Stimulated activated CD8-positive, alpha-beta memory T cell treated with anti-CD3 and anti-CD28 coated beads, Interleukin-2, amount 100 ng/mL, for 48 hours (primary cell): ENCODE results near the gene CACFD1.

Source experiments
- DNase-seq, 2 donors: peaks; one replicate each; pipeline ENCODE4 v3.0.0-alpha.2; 2020; ENCODE audit warnings: low read depth in 2 of 2

Gene CACFD1

DNA sequence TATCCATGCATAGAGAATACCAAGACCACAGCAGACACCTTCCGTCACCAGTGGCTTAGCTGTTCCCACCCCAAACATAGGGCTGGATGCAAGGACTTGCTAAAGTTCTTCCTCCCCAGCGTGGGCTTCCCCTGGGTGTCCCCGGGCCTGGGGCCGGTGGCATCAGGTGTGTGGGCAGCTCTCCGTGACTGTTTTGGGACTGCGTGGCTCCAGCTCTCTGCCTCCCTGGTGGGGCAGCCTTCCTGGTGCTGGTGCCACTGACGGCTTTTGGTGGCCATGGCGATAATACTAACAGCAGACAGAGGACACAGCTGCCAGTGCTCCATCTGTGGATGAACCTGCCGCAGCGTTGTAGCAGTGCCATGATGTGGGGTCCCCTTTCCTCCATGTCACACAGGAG, 4.9 kb downstream of the CACFD1 start:
- DNase-seq = no peak

DNA sequence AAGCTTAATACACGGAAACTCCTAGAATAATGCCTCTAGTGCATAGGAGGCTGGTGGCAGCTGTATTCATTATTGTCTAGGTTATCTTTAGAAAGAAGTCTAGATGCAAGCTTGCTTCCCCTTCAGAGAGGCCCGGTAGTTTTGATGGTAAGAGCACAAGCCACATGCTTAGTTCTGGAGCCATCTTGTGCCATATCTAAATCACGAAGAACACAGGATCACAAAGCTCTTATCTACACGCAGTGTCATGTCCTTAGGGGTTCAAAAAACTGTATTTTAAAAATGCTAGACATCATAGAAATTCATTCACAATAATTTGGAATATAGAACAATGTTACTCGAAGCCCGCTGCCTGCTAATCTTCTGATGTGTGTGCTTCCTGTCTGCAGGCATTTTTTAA, 6.2 kb downstream of the CACFD1 start:
- no peak for DNase-seq

DNA sequence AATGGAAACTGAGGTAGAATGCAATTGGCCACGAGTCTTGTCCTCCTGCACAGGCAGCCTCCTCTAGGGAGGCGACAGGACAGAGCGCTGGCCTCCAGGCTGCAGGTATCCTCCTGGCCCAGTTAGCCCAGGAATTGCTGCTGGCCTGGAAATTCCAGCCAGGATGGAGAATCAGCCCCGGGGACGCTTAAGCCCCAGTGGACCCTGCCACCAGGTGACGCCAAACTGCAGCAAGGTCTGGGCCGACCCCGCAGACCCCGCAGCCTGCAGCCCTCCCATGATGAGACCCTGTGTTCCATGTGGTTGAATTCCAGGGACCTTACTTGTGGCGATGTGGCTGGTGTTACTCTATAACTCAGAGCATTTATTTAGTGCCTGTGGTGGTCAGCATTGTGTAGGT, 7.3 kb downstream of the CACFD1 start:
- no peak for DNase-seq

DNA sequence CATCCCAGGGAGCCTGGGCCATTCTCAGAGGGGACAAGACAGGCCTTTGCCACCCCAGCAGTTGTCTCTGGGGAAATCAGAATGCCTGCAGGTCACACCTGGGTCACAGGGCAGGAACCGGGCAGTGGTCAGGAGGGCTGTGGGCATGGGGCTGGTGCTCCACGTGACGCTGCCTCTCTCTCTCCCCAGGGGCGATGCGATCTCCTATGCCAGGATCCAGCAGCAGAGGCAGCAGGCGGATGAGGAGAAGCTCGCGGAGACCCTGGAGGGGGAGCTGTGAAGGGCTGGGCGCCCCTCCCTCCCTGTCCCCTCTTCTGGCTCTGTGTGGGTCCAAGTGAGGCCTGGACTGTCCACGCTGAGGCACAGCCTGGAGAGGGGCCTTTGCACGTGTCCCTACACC, 8.6 kb downstream of the CACFD1 start:
- DNase-seq = no peak

DNA sequence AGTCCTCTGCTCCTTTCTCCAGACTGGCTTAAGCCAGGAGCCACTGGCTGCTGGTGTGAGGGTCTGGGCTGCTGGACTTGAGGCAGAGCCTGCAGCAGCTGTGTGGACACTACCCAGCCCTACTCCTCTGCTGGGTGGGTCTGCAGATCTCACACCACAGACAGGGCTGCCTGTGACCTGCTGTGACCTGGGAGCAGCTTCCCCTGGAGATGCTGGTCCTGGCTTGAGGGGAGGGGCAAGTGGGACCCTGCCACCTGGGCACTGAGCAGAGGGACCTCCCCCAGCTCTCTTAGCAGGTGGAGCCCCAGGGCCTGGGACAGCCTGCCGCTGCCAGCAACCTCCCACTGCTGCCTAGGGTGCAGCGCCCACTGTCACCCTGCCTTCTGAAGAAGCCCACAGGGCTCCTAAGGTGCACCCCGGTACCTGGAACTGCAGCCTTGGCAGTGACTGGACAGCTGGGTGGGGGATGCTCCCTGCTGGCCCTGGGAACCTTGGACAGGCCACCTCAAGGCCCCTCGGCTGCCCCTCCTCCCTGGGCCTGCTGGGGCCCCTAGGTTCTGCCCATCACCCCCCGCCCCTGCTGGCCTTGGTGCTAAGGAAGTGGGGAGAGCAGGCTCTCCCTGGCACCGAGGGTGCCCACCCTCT, 9.1 kb downstream of the CACFD1 start:
- DNase-seq = no peak

DNA sequence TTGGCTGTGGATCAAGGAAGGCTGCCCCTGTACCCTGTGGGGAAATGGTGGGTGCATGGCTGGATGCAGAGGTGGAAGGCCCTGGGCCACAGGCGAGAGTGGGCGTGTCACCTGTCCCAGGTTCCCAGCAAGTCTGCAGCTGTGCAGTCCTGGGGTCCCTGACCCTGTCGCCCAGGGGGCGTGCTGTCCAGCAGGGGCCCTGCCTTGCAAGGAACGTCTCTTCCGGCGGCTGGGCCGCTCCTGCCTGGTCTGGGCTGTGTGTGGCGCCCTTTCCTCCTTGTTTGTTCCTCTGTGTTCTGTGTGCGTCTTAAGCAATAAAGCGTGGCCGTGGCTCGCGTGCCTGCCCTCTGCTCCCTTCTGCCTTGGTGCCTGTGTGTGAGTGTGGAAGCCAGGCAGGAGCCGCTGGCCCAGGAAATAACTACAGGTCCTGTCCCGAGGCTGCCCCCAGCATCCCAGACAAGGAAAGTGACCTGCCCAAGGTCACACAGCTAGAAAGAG, 10.7 kb downstream of the CACFD1 start:
- no peak for DNase-seq

DNA sequence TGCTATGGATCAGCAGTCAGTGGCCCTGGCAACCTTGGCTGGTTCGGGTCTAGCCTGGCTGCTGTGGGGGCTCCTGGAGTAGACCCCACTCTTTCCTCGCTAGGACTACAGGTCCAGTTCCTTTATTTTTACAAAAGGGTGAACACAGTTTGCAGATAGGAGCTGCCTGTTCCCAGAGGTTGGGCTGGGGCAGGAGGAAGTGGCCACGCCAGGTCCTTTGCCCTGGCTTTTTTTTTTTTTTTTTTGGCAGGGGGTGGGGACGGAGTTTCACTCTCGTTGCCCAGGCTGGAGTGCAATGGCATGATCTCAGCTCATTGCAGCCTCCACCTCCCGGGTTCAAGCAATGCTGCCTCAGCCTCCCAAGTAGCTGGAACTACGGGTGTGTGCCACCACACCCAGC, 11.2 kb downstream of the CACFD1 start:
- DNase-seq = no peak

DNA sequence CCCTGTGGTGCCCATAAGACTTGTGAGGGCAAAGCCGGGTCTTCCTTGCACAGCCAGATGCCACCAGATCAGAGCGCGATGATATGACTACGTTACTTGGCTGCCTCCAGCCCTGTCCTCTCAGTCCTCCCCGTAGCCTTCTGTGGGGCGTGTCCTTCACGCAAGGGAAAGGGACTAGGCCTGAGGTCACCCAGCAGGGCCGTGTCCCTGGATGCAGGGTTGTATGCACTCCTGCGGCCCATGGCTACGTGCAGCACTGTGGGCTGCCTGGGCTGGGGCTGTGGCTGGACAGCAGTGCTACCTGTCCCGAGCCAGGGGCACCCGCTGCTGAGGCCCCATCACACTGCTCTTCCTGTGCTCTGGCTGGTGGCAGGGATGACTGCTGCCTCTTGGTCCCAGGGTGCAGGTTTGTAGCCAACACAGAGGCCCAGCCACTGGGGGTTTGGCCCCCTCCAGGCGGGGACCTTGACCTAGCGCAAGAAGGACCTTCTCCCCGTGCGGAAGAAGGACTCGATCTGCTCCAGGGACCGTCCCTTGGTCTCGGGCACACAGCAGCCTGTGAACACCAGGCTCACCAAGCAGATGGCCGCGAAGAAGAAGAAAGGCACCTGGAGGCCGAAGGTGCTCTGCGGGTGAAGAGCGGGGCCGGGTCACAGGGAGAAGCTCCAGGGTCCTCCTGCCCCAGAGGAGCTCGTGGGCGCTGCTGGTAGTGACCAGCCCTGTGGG, 11.9 kb downstream of the CACFD1 start:
- DNase-seq = no peak

DNA sequence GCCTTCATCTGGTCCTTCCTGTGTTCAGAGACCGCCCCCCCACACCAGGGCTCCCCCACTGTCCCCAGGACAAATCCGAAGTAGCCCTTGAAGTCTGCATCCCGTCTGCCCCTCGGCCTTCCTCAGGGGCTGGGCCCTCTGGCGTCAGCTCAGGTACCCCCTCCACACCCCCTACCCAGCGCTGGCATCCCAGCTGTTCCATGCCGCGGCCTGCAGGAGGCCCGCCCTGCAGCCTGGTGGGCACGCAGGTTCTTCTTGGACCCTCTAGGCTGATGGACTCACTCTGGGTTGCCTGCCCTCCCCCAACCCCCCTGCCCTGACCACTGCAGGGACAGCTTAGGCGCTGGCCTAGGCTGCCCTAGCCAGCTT, 12.5 kb downstream of the CACFD1 start:
- DNase-seq = no peak

DNA sequence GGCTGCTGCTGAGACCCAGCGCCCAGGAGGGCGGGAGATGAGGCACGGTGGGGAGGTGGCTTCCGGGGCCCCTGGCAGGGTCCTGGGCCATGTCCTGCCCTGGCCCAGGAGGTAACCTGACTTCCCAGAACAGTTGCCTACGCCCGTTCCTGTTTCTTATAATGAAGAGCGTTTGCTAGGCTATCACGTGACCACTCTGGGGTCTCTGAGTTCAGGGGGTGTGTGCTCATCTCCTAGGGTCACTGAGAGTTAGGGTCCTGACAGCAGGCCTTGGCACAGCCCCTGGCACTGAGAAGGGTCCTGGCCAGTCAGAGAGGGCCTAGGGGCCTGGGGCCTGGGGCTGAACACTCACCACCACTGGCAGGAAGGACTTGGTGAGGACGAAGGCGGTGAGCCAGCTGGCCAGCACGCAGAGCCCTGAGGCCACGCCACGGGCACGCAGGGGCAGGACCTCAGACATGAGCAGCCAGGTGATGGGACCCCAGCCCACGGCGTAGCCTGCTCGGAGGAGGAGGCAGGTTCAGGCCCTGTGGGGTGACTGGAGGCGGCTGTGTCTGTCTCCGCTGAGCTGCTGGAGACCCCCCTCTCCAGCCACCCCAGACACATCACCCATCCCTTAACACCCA, 13.1 kb downstream of the CACFD1 start:
- DNase-seq = no peak

DNA sequence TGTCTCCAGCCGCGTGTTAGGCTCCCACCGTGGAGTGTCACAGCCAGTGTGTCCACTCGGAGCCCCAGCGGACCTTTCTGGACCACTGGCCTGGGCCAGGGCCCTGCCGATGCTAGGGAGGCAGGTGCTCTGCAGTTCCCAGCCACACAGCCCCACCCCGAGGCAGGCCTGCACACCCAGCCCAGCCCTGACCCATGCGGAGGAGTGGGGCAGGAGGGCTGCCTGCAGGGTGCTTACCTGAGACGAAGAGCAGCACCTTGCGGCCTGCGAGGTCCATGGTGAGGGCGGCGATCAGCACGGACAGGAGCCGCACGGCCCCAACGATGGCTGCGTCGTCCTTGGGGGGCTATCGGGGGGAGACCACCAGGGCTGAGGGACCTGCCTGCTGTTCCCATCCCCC, 14.0 kb downstream of the CACFD1 start:
- DNase-seq = no peak

DNA sequence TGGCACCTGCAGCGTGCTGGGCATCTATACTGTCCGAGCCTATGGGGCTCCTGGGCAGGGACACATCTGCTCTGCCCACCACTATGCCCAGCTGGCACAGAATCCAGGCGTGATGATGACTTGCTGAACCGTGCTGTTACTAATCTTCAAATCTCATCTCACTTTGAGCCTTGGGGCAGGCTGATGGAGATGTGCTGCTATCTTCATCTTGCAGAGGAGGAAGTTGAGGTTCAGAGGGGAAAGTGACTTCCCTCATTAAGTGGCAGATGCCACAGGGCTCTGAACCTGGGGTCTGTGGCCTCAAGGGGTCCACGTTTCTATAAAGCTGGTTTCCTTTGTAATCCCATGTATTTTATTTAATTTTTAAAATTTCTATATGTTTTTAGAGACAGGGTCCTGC, 14.4 kb downstream of the CACFD1 start:
- no peak for DNase-seq

DNA sequence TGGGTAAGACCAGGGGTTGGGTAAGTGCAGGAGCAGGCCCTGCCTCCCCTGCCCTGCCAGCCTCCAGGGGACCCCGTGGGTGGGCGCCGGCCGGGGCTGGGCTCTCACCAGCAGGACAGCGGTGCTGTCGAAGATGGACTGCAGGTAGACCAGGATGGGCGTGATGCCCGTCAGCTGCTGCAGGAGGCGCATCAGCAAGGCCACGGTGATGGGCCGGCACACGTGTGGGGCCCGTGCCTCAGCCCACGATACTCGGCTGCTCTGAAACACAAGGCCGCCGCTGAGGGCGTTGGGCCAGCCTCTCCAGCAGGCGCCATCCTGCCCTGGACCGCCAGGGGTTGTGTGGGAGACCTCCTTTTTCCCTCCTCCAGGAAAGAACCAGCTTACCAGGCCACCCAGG, 15.1 kb downstream of the CACFD1 start:
- no peak for DNase-seq

DNA sequence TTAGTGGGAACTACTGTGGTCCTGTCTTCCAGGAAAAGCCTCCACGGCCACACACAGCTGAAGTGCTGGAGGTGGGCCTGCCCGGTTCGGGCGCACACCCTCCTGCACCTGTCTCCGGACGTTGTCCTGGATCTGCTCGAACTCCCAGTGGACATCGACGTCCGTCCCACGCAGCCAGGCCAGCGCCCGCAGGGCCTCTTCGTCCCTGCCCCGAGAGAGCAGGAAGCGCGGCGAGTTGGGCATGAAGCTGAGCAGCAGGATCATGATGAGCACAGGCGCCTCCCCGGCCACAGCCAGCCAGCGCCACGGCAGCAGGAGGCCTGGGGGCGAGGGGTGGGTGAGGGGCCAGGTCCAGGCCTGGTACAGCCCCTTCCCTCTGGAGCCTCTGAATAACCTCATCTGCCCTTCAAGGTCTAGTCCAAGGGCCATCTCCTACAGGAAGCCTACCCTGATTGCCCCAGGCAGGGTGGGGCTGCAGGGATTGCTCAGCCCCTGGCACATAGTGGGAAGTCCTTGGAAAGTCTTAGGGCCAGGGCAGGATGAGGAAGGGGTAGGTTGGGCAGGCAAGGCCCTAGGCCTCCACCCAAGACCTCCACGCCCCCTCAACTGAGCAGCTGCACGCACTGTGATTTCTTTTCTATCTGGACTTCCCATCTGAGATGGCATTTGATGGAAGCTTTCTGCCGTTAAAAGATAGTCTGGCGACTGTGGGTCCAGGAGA, 15.7 kb downstream of the CACFD1 start:
- DNase-seq = no peak

DNA sequence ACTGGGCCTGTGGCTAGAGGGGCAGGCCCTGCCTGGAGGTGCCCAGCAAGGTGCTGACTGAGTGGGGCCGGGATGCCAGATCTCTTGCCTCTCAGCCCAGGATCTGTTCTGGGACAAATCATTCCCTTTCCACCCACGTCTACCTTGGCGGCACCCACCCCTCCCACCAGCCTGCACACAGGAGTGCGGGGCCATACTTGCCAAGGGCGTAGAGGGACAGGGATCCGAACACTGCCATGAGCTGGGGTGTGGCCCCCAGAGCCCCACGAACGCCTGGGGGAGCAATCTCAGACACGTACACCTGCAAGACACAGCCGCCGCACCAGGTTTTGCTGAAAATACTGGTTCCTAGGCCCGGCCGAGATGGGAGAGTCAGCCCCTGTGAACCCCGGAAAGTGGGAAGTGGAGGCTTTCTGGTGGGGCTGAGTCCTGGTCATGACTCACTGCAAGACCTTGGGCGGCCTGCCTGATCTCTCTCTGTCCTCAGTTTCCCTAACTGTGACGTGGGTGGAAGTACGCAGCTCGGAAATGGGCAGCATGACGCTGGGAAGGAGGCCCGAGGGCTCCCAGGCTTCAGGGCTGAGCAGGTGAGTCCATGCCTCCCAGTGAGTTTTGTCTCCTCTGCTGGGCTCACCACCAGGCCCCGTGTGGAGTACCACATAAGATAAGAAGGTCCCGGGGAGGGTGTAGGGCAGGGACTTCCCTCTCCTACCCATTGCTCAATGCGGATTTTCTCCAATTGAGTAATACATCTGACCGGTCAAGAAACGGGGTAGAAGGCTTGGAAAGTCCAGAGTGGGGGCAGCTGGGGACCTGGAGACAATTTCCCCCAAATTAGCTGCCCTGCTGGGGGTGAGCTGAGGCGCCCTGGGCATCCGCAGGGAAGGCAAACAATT, 16.5 kb downstream of the CACFD1 start:
- no peak for DNase-seq

DNA sequence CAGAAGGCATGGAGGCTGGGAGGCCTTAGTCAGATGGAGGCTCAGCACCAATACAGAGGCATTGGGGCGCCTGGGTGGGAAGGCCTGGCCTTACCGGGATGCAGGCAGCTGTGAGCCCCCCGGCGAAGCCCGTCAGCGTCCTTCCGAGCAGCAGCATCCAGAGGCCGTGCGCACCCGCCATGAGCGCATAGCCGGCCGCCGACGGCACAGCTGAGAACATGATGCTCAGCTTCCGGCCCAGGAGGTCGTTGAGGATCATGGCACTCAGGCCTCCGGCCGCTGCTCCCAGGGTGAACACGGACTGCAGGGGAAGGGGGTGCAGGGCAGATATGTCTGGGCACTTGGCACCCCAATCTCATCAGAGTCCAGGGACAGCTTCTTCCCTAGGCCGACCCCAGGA, 17.2 kb downstream of the CACFD1 start:
- no peak for DNase-seq

DNA sequence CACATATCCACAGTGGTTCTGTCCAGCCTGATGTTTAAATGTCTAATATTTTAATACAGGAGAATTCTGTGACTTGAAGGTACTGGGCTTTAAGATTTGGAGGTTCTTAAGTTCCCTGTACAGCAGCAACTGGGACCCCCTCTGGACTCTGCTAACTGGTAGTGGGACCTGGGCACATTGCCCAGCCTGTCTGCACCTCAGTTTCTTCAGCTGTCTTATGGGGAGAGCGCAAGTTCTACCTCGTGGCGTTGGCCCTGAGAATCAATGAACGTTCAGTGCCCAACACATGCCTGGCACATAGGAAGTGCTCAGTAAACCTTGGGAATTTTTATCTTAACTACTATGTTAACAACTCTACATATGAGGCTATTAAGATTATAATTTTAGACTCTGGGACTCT, 17.7 kb downstream of the CACFD1 start:
- no peak for DNase-seq

DNA sequence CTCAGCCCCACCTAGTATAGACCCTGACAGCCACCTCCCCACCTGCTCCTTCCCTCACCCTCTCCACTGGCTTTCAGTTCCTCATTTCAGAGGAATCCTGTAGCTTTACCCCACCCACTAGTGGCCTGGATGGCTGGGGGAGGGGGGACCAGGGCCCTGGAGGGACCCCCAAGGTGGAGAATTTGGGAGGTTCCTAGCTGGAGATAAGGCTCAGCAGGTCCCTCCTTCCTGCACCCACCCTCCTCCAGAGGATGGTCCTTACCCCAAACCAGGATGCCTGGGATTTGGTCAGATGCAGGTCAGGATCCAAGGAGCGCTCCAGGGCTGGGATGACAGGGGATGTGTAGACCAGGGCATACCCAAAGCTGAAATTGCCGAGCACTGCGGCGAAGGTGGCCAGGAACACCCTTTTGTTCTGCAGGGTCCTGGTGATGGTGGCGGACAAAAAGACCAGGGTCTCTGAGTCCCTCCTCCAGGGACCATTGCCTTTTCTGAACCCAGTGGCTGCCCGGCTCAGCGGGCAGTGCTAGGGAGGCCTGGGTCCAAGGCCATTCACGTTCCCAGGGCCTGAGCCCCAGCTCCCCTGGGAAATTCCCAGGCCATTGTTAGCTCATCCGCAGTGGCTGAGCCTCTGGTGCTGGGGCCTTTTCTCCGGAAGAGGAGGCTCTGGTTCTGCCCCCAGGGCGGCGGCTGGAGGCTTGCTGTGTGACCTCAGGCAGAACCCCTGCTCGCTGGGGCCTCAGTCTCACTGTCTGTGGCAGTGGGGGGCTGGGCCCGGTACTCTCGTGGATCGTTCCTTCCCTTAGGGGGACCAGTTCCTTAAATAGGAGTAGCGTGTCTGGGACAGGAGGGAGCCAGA, 18.4 kb downstream of the CACFD1 start:
- peak in 1 of 2 donors; percentile 13 for DNase-seq

DNA sequence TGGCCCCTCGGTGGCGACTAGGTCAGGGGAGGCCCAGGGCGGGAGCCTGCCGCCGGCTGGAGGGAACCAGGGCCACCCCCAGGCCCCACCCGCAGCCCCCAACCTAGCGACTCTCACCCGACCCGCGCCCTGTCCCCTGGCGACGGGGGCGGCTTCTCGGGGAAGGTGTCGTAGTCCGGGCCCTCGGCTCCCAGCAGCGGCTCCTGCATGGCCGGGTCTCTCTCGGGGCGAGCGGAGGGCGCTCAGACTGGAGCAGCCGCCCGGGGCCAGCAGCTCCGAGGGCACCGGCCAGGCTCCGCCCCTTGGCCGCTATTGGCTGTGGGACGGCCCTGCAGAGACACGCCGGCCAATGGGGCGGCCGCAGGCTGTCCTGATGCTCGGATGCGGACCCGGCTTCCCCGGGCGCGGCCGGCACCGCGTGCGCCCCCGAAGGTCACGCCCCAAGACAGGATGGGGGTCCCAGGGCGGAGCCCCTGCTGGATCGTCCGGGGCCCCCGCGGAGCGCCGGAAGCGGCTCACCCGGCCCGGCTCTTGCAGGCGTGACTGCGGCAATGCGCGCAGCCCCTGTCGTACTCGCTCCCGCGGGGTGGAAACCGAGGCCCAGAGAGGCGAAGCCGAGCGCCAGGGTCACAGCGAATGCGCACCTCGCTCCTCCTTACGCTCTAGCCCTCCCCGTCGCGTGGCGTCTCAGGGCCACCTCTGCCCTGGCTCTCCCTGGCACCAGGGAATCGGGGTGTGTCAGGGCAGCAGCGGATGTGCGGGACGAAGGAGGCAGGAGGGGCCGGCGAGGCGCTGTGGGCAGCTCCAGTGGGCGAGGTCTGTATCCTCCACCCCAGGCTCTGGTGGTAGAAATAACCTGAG, 19.3 kb downstream of the CACFD1 start, which contains the start of gene SLC2A6:
Gene SLC2A6, minus strand, starts transcription at position 249 of the 861 bp plus-strand sequence. Its CDS starts 40 bp downstream, at position 209.
- peak; percentile 76 to 84 for DNase-seq
